RWPE1 (cell line): ENCODE results near the gene SPHK2.
A peak's percentile ranks its signal among the peaks of the same experiment; 100 is the strongest.

Source experiments
- CTCF ChIA-PET: fragments of 350-600 bp; sonication (Branson Sonifier 250); formaldehyde crosslinking; extraction: SDS; loops from one replicate; lab custom pipeline; 2021; lab: Yijun Ruan, JAX
- POLR2A ChIA-PET: fragments of 400-600 bp; formaldehyde crosslinking; extraction: SDS; loops from one replicate; lab custom pipeline; 2020; ENCODE audit warnings: antibody characterized with exemption; ENCODE audit not compliant: low non-redundant PET; lab: Yijun Ruan, JAX
- DNase-seq: peaks from one replicate; pipeline ENCODE4 v3.0.0; 2012; ENCODE audit warnings: low spot score
- H3K27ac ChIP-seq: fragments of 450-650 bp; 2 replicates; pipeline ENCODE4 v1.5.1; 2017
- TF ChIP-seq, protein P1 (sequence below): fragments of 450-650 bp; conservative IDR thresholded peaks from 2 replicates; pipeline ENCODE4 v1.5.1; 2017; ENCODE audit warnings: low read depth, mild to moderate bottlenecking

SPHK2 gene

GRCh38 chr19:48632692-48633147, 13.4 kb downstream of the SPHK2 start:
- CTCF ChIA-PET: interaction anchor here (0.8 kb wide), 1 partner anchor 18 kb away, joined by 4 read pairs; the partner anchor contains the start of gene FAM83E
- POLR2A ChIA-PET: interaction anchor here (0.5 to 1.7 kb wide), 3 partner anchors 14 to 882 kb away, joined by 4 to 7 read pairs (median 5); partner anchors contain the start of genes FAM83E, RPL18 and SPHK2
- peak overlapping the region; percentile 99 for H3K27ac ChIP-seq
- TF ChIP-seq, protein P1, sequence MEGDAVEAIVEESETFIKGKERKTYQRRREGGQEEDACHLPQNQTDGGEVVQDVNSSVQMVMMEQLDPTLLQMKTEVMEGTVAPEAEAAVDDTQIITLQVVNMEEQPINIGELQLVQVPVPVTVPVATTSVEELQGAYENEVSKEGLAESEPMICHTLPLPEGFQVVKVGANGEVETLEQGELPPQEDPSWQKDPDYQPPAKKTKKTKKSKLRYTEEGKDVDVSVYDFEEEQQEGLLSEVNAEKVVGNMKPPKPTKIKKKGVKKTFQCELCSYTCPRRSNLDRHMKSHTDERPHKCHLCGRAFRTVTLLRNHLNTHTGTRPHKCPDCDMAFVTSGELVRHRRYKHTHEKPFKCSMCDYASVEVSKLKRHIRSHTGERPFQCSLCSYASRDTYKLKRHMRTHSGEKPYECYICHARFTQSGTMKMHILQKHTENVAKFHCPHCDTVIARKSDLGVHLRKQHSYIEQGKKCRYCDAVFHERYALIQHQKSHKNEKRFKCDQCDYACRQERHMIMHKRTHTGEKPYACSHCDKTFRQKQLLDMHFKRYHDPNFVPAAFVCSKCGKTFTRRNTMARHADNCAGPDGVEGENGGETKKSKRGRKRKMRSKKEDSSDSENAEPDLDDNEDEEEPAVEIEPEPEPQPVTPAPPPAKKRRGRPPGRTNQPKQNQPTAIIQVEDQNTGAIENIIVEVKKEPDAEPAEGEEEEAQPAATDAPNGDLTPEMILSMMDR: no peak
- DNase-seq: no peak

DNA sequence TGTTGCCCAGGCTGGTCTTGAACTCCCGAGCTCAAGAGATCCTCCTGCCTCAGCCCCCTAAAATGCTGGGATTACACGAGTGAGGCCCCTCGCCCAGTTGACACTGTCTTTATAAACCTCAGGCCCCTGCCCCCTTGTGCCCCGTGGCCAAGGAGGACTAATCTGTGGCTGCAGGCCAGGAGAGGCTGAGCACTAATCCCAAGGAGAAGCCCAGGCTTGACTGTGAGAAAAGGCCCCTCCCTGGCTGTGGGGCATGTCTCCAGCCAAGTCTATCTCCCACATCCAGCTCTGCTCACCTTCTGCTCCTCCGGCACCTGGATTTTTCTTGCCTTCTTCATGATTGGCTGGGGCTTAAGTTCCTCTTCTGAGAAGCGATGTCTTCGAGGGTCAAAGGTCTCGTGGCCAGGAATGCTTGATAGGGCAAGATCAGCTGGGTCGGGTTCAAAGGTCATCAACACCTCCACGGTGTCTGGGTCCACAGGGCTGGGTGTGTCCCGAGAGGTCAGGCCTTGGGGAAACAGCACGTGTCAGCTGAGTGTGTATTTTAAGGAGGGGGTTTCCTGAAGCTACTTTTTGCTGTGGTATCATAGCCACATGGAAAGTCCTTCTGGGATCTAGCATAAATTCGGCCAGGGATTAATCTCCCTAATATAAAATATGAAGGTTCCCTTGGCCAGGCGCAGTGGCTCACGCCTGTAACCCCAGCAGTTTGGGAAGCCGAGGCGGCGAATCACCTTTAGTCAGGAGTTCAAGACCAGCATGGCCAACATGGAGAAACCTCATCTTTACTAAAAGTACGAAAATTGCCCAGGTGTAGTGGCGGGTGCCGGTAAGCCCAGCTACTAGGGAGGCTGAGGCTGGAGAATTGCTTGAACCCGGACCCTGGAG, 14.1 kb downstream of the SPHK2 start:
- peak overlapping the region; percentile 99 for H3K27ac ChIP-seq
- POLR2A ChIA-PET: interaction anchor here (0.5 to 1.7 kb wide), 3 partner anchors 14 to 881 kb away, joined by 4 to 7 read pairs (median 5); partner anchors contain the start of genes FAM83E, RPL18 and SPHK2
- TF ChIP-seq, protein P1: no peak
- CTCF ChIA-PET: interaction anchor here (0.8 kb wide), 1 partner anchor 19 kb away, joined by 4 read pairs; the partner anchor contains the start of gene FAM83E
- DNase-seq: no peak

DNA sequence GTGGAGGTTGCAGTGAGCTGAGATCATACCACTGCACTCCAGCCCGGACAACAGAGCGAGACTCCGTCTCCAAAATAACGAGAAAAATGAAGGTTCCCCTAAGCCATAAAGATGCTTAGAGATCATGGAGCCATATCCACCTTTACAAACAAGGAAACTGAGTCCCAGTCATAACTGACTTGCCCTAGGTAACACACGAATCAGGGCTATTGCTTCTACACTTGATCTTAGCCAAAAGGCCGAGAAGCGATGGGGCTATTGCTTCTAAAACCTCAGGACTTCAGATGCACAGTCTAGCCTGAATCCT, 14.7 kb downstream of the SPHK2 start:
- CTCF ChIA-PET: no interaction called here
- TF ChIP-seq, protein P1: no peak
- POLR2A ChIA-PET: interaction anchor here (1.7 kb wide), 1 partner anchor 15 kb away, joined by 7 read pairs; the partner anchor contains the start of genes RPL18 and SPHK2
- H3K27ac ChIP-seq: peak overlapping the region; percentile 99
- DNase-seq: no peak

DNA sequence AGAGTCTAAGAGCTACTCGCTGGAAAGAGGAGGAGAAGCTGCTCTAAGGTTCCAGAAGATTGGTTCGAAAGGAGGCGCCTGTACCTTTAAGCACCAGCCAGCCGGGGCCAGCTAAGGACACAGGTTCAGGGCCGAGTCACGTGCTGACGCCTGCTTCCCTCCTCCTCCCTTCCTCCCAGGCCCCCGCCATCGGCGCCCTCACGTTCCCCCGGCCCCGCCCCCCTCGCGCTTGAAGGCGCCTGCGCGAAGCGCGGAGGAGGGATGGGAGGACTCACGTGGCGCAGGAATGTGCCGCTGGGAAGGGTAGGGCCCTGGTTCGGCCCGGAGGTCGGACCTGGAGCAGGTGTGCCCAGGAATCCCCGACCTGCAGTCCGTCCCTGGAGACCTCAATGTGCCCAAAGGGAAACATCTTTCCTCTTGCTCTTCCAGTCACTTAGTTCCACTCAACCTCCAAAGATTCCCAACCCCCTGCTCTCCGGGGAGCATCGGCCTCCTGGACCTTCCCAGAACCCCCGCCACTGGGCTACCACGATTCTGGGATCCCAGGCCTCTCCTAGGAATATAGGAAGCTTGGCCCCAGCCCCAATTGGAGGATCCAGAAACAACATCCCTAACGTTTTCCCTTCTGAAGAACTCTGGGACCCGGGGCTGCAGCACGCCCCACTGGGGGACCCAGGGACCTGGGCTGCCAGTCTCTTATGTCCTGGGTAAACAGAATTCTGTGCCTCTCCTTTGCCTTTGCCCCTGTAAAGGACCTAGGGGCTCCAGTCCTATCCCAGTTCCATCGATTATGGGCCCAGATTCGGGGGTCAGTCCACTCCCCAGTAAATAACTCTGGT, 15.3 kb downstream of the SPHK2 start:
- CTCF ChIA-PET: no interaction called here
- H3K27ac ChIP-seq: peak overlapping the region; percentile 99
- DNase-seq: peak; percentile 90
- POLR2A ChIA-PET: interaction anchor here (1.7 kb wide), 1 partner anchor 16 kb away, joined by 7 read pairs; the partner anchor contains the start of genes RPL18 and SPHK2
- TF ChIP-seq, protein P1: no peak

- CTCF ChIA-PET: no interaction called here
- TF ChIP-seq, protein P1: no peak
- peak; percentile 66 for DNase-seq
- POLR2A ChIA-PET: no interaction called here
- H3K27ac ChIP-seq: peak overlapping the region; percentile 99
Measured at GRCh38 chr19:48635263-48635965, 16.1 kb downstream of the SPHK2 start.
